Natural killer cell treated with Interleukin-12 subunit alpha and Interleukin-12 subunit beta and Interleukin-15 and Interleukin-18, amount 100 ng/mL, for 72 hours (primary cell): Measurements from ENCODE around the gene ZBTB8B. TPM values are rescaled to one million over a fixed set of nuclear protein-coding genes. Genes with fewer than 3 reads are reported as not detected.
A peak's percentile ranks its signal among the peaks of the same experiment; 100 is the strongest.
"Not testable (repeated sequence)": the region's sequence is repeated elsewhere in the genome, so short reads cannot be mapped to it uniquely, and the experiment has no call there.

Source experiments
- ATAC-seq, 2 donors: fragments of 150-1000 bp; cut with Tn5 transposase in 1 of 2; sonication (Bioruptor Pico), chemical (Tn5 transposase) in 1 of 2; 2 replicates each; pipeline ENCODE4 v1.10.0; 2021
- DNase-seq: peaks from one replicate; pipeline ENCODE4 v3.0.0; 2022; ENCODE audit warnings: low spot score
- H3K27ac Mint-ChIP-seq, 2 donors: 1 replicate in 1 of 2; 2 replicates in 1 of 2; pipeline ENCODE4 v1.8.0; 2022; ENCODE audit warnings: mixed read lengths in 2 of 2, mild to moderate bottlenecking in 1 of 2, moderate library complexity in 1 of 2
- H3K27me3 Mint-ChIP-seq, 2 donors: 1 replicate in 1 of 2; 2 replicates in 1 of 2; pipeline ENCODE4 v1.8.0; 2022; ENCODE audit warnings: mixed read lengths in 2 of 2
- H3K36me3 Mint-ChIP-seq: one replicate; pipeline ENCODE4 v1.8.0; 2022; ENCODE audit warnings: mixed read lengths
- H3K4me1 Mint-ChIP-seq, 2 donors: 1 replicate in 1 of 2; 2 replicates in 1 of 2; pipeline ENCODE4 v1.8.0; 2022; ENCODE audit warnings: low read depth in 2 of 2, mixed read lengths in 2 of 2, mild to moderate bottlenecking in 1 of 2
- H3K4me3 Mint-ChIP-seq: one replicate; pipeline ENCODE4 v1.8.0; 2022; ENCODE audit warnings: mixed read lengths
- H3K9me3 Mint-ChIP-seq: 2 replicates; pipeline ENCODE4 v1.8.0; 2022; ENCODE audit warnings: mixed read lengths
- total RNA-seq, 2 donors: library from RNA; stranded (reverse); gene quantifications; one replicate each; pipeline ENCODE4 v1.2.3, GENCODE V29; 2022

Gene ZBTB8B
- total RNA-seq, result not detected

- H3K4me3 Mint-ChIP-seq, result peak within 1 kb of the TSS; percentile 55
- DNase-seq (peak; percentile 65), ATAC-seq (peak; percentile 52 to 73)
- peaks cover 14% of the 10 kb centered on the region in 2 donors for H3K4me1 Mint-ChIP-seq
- H3K36me3 Mint-ChIP-seq, result no peaks in the 10 kb centered on the region
- H3K9me3 Mint-ChIP-seq, result no peaks in the 10 kb centered on the region
- no peak within 1 kb of the TSS for H3K27ac Mint-ChIP-seq
- H3K27me3 Mint-ChIP-seq, result peaks cover 39 to 48% of the 10 kb centered on the region in 2 donors
Observed at GRCh38 chr1:32464716-32465577, at the start of gene ZBTB8B. ZBTB8B (plus strand) TSS chr1:32465072; CDS start chr1:32470625, 5,553 bp downstream.

GRCh38 chr1:32421775-32422174, 43.1 kb upstream of the ZBTB8B start:
- Mint-ChIP-seq H3K4me1 (peaks cover 0 to 2% of the 10 kb centered on the region in 2 donors), H3K27me3 (peaks cover 13 to 19% of the 10 kb centered on the region in 2 donors), H3K36me3 (no peaks in the 10 kb centered on the region), H3K27ac (no peak overlapping the region), H3K9me3 (no peaks in the 10 kb centered on the region), H3K4me3 (no peak overlapping the region)
- DNase-seq, result no peak
- no peak for ATAC-seq

GRCh38 chr1:32426489-32427255, 38.2 kb upstream of the ZBTB8B start:
- H3K9me3 Mint-ChIP-seq, result no peaks in the 10 kb centered on the region
- ATAC-seq (no peak), DNase-seq (no peak)
- peaks cover 34 to 40% of the 10 kb centered on the region in 2 donors for H3K27me3 Mint-ChIP-seq
- H3K4me3 Mint-ChIP-seq, result no peak overlapping the region
- no peak overlapping the region for H3K27ac Mint-ChIP-seq
- H3K4me1 Mint-ChIP-seq, result peaks cover 0 to 2% of the 10 kb centered on the region in 2 donors
- H3K36me3 Mint-ChIP-seq, result no peaks in the 10 kb centered on the region

GRCh38 chr1:32427264-32427963, 37.5 kb upstream of the ZBTB8B start:
- no peak for DNase-seq
- Mint-ChIP-seq H3K36me3 (no peaks in the 10 kb centered on the region), H3K9me3 (no peaks in the 10 kb centered on the region), H3K4me1 (peaks cover 0 to 2% of the 10 kb centered on the region in 2 donors), H3K4me3 (no peak overlapping the region), H3K27me3 (peaks cover 40 to 47% of the 10 kb centered on the region in 2 donors), H3K27ac (no peak overlapping the region)
- ATAC-seq, result no peak

GRCh38 chr1:32431736-32432400, 33.0 kb upstream of the ZBTB8B start:
- no peak overlapping the region for H3K27ac Mint-ChIP-seq
- H3K36me3 Mint-ChIP-seq, result no peaks in the 10 kb centered on the region
- H3K4me3 Mint-ChIP-seq, result no peak overlapping the region
- DNase-seq (no peak), ATAC-seq (no peak)
- H3K4me1 Mint-ChIP-seq, result no peaks in the 10 kb centered on the region
- no peaks in the 10 kb centered on the region for H3K9me3 Mint-ChIP-seq
- peaks cover 45 to 54% of the 10 kb centered on the region in 2 donors for H3K27me3 Mint-ChIP-seq

- DNase-seq (no peak), ATAC-seq (no peak)
- Mint-ChIP-seq H3K36me3 (peaks cover 4% of the 10 kb centered on the region), H3K4me3 (no peak overlapping the region), H3K27me3 (peaks cover 31 to 41% of the 10 kb centered on the region in 2 donors), H3K27ac (no peak overlapping the region), H3K9me3 (peaks cover 5% of the 10 kb centered on the region), H3K4me1 (no peaks in the 10 kb centered on the region)
Observed at GRCh38 chr1:32438136-32438535, 26.7 kb upstream of the ZBTB8B start.

GRCh38 chr1:32438777-32439176, 26.1 kb upstream of the ZBTB8B start:
- H3K4me3 Mint-ChIP-seq, H3K36me3 Mint-ChIP-seq, H3K4me1 Mint-ChIP-seq, H3K27ac Mint-ChIP-seq, DNase-seq, ATAC-seq, H3K9me3 Mint-ChIP-seq: not testable (repeated sequence)
- H3K27me3 Mint-ChIP-seq, result peaks cover 30 to 37% of the 10 kb centered on the region in 2 donors

- H3K4me3 Mint-ChIP-seq, H3K4me1 Mint-ChIP-seq, H3K36me3 Mint-ChIP-seq, ATAC-seq, DNase-seq, H3K27ac Mint-ChIP-seq, H3K9me3 Mint-ChIP-seq: not testable (repeated sequence)
- peaks cover 31 to 42% of the 10 kb centered on the region in 2 donors for H3K27me3 Mint-ChIP-seq
Observed at GRCh38 chr1:32441467-32441866, 23.4 kb upstream of the ZBTB8B start.

GRCh38 chr1:32447469-32448185, 17.2 kb upstream of the ZBTB8B start:
- DNase-seq (no peak), ATAC-seq (no peak)
- Mint-ChIP-seq H3K36me3 (peaks cover 10% of the 10 kb centered on the region), H3K9me3 (no peaks in the 10 kb centered on the region), H3K4me1 (peaks cover 0 to 5% of the 10 kb centered on the region in 2 donors), H3K4me3 (no peak overlapping the region), H3K27me3 (peaks cover 20 to 39% of the 10 kb centered on the region in 2 donors), H3K27ac (no peak overlapping the region)

- not testable (repeated sequence) for H3K4me3 Mint-ChIP-seq, H3K36me3 Mint-ChIP-seq, H3K27ac Mint-ChIP-seq, ATAC-seq, H3K4me1 Mint-ChIP-seq, H3K9me3 Mint-ChIP-seq
- DNase-seq, result peak; percentile 72
- H3K27me3 Mint-ChIP-seq, result peaks cover 17 to 33% of the 10 kb centered on the region in 2 donors
Observed at GRCh38 chr1:32448186-32448772, 16.6 kb upstream of the ZBTB8B start.

- Mint-ChIP-seq H3K27ac (no peak overlapping the region), H3K36me3 (peaks cover 10% of the 10 kb centered on the region), H3K27me3 (peaks cover 11 to 30% of the 10 kb centered on the region in 2 donors), H3K4me3 (no peak overlapping the region), H3K9me3 (no peaks in the 10 kb centered on the region), H3K4me1 (peaks cover 0 to 5% of the 10 kb centered on the region in 2 donors)
- ATAC-seq (no peak), DNase-seq (no peak)
Observed at GRCh38 chr1:32448773-32449456, 16.0 kb upstream of the ZBTB8B start.

- not testable (repeated sequence) for H3K36me3 Mint-ChIP-seq, ATAC-seq, H3K4me1 Mint-ChIP-seq, H3K4me3 Mint-ChIP-seq, H3K9me3 Mint-ChIP-seq, H3K27ac Mint-ChIP-seq, DNase-seq
- H3K27me3 Mint-ChIP-seq, result peaks cover 10 to 28% of the 10 kb centered on the region in 2 donors
Observed at GRCh38 chr1:32449457-32449831, 15.4 kb upstream of the ZBTB8B start.
